HepG2 (cell line): ENCODE data around the gene SH3BP2. TPM values are rescaled to one million over a fixed set of nuclear protein-coding genes. Genes with fewer than 3 reads are reported as not detected.

ENCODE experiments used
- ATF1 ChIP-seq: IDR thresholded peaks from 2 replicates; pipeline ENCODE4 v1.6.1; 2016; ENCODE audit warnings: mild to moderate bottlenecking, control low read depth
- EEA1 ChIP-seq: sonication (generic); formaldehyde crosslinking; IDR thresholded peaks from 2 replicates; pipeline ENCODE4 v1.5.1; 2020; ENCODE audit warnings: mild to moderate bottlenecking, missing genetic modification reagents, borderline replicate concordance
- HDAC2 ChIP-seq: sonication (generic); formaldehyde crosslinking; IDR thresholded peaks from 2 replicates; pipeline ENCODE4 v1.4.0; 2020; ENCODE audit warnings: missing genetic modification reagents
- HOXD1 ChIP-seq: sonication (generic); formaldehyde crosslinking; IDR thresholded peaks from 2 replicates; pipeline ENCODE4 v1.5.0; 2020; ENCODE audit warnings: missing genetic modification reagents
- MXI1 ChIP-seq: IDR thresholded peaks from 3 replicates; pipeline ENCODE4 v1.6.1; 2012; ENCODE audit warnings: low read depth, low read length, inconsistent platforms, borderline replicate concordance
- MYPOP ChIP-seq: sonication (generic); formaldehyde crosslinking; IDR thresholded peaks from 2 replicates; pipeline ENCODE4 v1.8.1; 2023; ENCODE audit warnings: mild to moderate bottlenecking, moderate library complexity, missing genetic modification reagents
- ZBTB40 ChIP-seq, 2 experiments: fragments of 450-650 bp in 1 of 2; sonication (generic) in 1 of 2; formaldehyde crosslinking in 1 of 2; IDR thresholded peaks; 2 replicates each; pipeline versions ENCODE4 v1.6.1 to v1.8.0; 2016 to 2022; ENCODE audit warnings: antibody characterized with exemption in 1 of 2, mild to moderate bottlenecking in 1 of 2, missing genetic modification reagents in 1 of 2
- ZMAT5 ChIP-seq: sonication (generic); formaldehyde crosslinking; IDR thresholded peaks from 2 replicates; pipeline ENCODE4 v1.5.0; 2020; ENCODE audit warnings: mild to moderate bottlenecking, low read depth, missing genetic modification reagents, borderline replicate concordance
- ZNF335 ChIP-seq: sonication (generic); formaldehyde crosslinking; IDR thresholded peaks from 2 replicates; pipeline ENCODE4 v1.4.0; 2020; ENCODE audit warnings: missing genetic modification reagents
- ZNF33B ChIP-seq: sonication (generic); formaldehyde crosslinking; IDR thresholded peaks from 2 replicates; pipeline ENCODE4 v1.5.1; 2020; ENCODE audit warnings: mild to moderate bottlenecking, missing genetic modification reagents
- ZNF513 ChIP-seq: sonication (generic); formaldehyde crosslinking; conservative IDR thresholded peaks from 2 replicates; pipeline ENCODE4 v1.5.0; 2020; ENCODE audit warnings: missing genetic modification reagents
- ZNF710 ChIP-seq: sonication (generic); formaldehyde crosslinking; IDR thresholded peaks from 2 replicates; pipeline ENCODE4 v1.5.0; 2020; ENCODE audit warnings: mild to moderate bottlenecking, missing genetic modification reagents, borderline replicate concordance
- ZNF746 ChIP-seq: sonication (generic); formaldehyde crosslinking; IDR thresholded peaks from 2 replicates; pipeline ENCODE4 v1.8.0; 2022; ENCODE audit warnings: mild to moderate bottlenecking, missing genetic modification reagents
- polyA plus RNA-seq, 8 experiments: library from polyadenylated mRNA; depleted of rRNA in 3 of 8; stranded (reverse) in 7 of 8; unstranded in 1 of 8; fragments of >200 nt; fragmentation: Illumina TruSeq in 4 of 8; extraction: Trizol in 4 of 8; gene quantifications; 2 replicates each; pipeline versions ENCODE4 v1.2.1 to v1.2.3, GENCODE V29; 2011 to 2016; ENCODE audit warnings: low read depth in 4 of 8, missing spikeins in 1 of 8, mixed read lengths in 1 of 8; ENCODE audit not compliant: insufficient read depth in 1 of 8
- total RNA-seq, 5 experiments: library from RNA; depleted of rRNA; stranded (reverse); fragments of >200 nt; fragmentation: Illumina TruSeq; extraction: Trizol; gene quantifications; 2 replicates each; pipeline ENCODE4 v1.2.3, GENCODE V29; 2016; ENCODE audit warnings: low read depth in 1 of 5

SH3BP2 gene
- total and polyA plus RNA-seq, 2 of the 13 experiments (the other 11 are each of a cell fraction or from before 2014, with no cell fraction given): 16.9 to 34.5 TPM

- TF ChIP-seq ZBTB40 (IDR thresholded peaks at IDR 0.05) (no peak), ZBTB40 (CRISPR knock-in tag; IDR thresholded peaks at IDR 0.05) (peak; percentile 33; the same call in 1 of the 2 replicates), ZMAT5 (CRISPR knock-in tag) (no peak), ZNF335 (CRISPR knock-in tag) (0 out of 2 replicates have a peak, but pooled peaks have one; percentile 60), HDAC2 (CRISPR knock-in tag) (peak; percentile 88), MYPOP (CRISPR knock-in tag) (no peak), HOXD1 (CRISPR knock-in tag) (0 out of 2 replicates have a peak, but pooled peaks have one; percentile 24), ZNF33B (CRISPR knock-in tag) (no peak), EEA1 (CRISPR knock-in tag) (no peak), ZNF710 (CRISPR knock-in tag) (no peak), ATF1 (CRISPR knock-in tag) (no peak), ZNF746 (no peak), MXI1 (peak; percentile 63; the same call in 1 of the 3 replicates), ZNF513 (CRISPR knock-in tag) (no peak; the same call in 1 of the 2 replicates)
Measured at GRCh38 chr4:2800691-2801596, 8.1 kb downstream of the SH3BP2 start (continued).
